Cardiac muscle cell (in vitro differentiated cells and primary cell): ENCODE results near the gene KCNK7. TPM values are rescaled to one million over a fixed set of nuclear protein-coding genes. Genes with fewer than 3 reads are reported as not detected.
A peak's percentile ranks its signal among the peaks of the same experiment; 100 is the strongest.

Experiments used
- DNase-seq, 2 donors: peaks; one replicate each; pipeline versions ENCODE4 v3.0.0 to v3.0.0-alpha.2; 2010 to 2017; ENCODE audit warnings: low read depth in 1 of 2, low spot score in 1 of 2
- H3K27ac ChIP-seq: fragments of 200-600 bp; sonication (generic); 2 replicates; pipeline ENCODE4 v1.5.1; 2016
- H3K27me3 ChIP-seq: fragments of 200-600 bp; sonication (generic); 2 replicates; pipeline ENCODE4 v1.6.0; 2016; ENCODE audit warnings: control low read depth
- H3K36me3 ChIP-seq: fragments of 200-600 bp; sonication (generic); 2 replicates; pipeline ENCODE4 v1.5.1; 2016; ENCODE audit warnings: control low read depth
- H3K4me1 ChIP-seq: fragments of 200-600 bp; sonication (generic); 2 replicates; pipeline ENCODE4 v1.8.1; 2017; ENCODE audit warnings: low read depth, mild to moderate bottlenecking, mixed run types
- H3K4me3 ChIP-seq: fragments of 200-600 bp; sonication (generic); 2 replicates; pipeline ENCODE4 v1.5.1; 2016; ENCODE audit warnings: mild to moderate bottlenecking
- H3K9me3 ChIP-seq: fragments of 200-600 bp; sonication (generic); 2 replicates; pipeline ENCODE4 v1.5.1; 2017; ENCODE audit warnings: low read depth, mild to moderate bottlenecking, control low read depth
- polyA plus RNA-seq: library from polyadenylated mRNA; unstranded; fragments of >200 nt; fragmentation: Nextera tagmentation; extraction: Ambion mirVana; gene quantifications from 2 replicates; pipeline ENCODE4 v1.2.1, GENCODE V29; 2016
- total RNA-seq: library from RNA; depleted of rRNA; stranded (reverse); fragments of >200 nt; gene quantifications from 2 replicates; pipeline ENCODE4 v1.2.3, GENCODE V29; 2016
- TF ChIP-seq, protein P1 (sequence below): IDR thresholded peaks from 2 replicates; pipeline ENCODE4 v1.5.1; 2012; ENCODE audit warnings: low read depth, mild to moderate bottlenecking, low read length

The KCNK7 gene
- total and polyA plus RNA-seq, 2 experiments from 2014 or later = not detected

DNA sequence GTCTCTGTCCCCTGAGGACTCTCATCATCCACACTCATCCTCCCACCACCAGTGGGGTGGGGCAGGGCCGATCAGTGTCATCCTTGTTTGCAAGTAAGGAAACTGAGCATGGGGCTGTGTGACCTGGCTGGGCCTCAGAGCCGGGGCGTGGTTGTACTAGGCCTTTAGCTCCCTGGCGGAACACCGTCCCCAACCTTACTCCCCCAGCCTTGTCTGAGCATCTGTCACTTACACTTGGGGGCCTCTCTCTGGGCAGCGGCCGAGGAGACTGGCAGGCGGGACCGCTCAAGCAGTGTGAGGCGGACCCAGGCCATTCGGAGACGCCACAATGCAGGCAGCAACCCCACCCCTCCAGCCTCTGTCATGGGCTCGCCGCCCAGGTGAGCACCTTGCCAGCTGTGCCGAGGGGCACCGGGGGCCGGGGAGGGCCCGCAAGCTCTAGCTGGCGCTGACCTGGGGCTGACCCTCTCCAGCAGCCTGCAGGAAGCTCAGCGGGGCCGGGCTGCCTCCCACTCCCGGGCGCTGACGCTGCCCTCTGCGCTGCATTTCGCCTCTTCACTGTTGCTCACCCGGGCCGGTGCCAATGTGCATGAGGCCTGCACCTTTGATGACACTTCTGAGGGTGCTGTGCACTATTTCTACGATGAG, 23.8 kb upstream of the KCNK7 start:
- peaks cover 6% of the 10 kb centered on the region for H3K4me1 ChIP-seq
- TF ChIP-seq, protein P1, sequence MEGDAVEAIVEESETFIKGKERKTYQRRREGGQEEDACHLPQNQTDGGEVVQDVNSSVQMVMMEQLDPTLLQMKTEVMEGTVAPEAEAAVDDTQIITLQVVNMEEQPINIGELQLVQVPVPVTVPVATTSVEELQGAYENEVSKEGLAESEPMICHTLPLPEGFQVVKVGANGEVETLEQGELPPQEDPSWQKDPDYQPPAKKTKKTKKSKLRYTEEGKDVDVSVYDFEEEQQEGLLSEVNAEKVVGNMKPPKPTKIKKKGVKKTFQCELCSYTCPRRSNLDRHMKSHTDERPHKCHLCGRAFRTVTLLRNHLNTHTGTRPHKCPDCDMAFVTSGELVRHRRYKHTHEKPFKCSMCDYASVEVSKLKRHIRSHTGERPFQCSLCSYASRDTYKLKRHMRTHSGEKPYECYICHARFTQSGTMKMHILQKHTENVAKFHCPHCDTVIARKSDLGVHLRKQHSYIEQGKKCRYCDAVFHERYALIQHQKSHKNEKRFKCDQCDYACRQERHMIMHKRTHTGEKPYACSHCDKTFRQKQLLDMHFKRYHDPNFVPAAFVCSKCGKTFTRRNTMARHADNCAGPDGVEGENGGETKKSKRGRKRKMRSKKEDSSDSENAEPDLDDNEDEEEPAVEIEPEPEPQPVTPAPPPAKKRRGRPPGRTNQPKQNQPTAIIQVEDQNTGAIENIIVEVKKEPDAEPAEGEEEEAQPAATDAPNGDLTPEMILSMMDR = no peak
- H3K4me3 ChIP-seq = no peak overlapping the region
- no peaks in the 10 kb centered on the region for H3K9me3 ChIP-seq
- H3K27me3 ChIP-seq = no peaks in the 10 kb centered on the region
- peaks cover 19% of the 10 kb centered on the region for H3K36me3 ChIP-seq
- no peak for DNase-seq
- no peak overlapping the region for H3K27ac ChIP-seq

GRCh38 chr11:65618763-65619162, 23.2 kb upstream of the KCNK7 start:
- peaks cover 13% of the 10 kb centered on the region for H3K36me3 ChIP-seq
- TF ChIP-seq, protein P1 = no peak

DNA sequence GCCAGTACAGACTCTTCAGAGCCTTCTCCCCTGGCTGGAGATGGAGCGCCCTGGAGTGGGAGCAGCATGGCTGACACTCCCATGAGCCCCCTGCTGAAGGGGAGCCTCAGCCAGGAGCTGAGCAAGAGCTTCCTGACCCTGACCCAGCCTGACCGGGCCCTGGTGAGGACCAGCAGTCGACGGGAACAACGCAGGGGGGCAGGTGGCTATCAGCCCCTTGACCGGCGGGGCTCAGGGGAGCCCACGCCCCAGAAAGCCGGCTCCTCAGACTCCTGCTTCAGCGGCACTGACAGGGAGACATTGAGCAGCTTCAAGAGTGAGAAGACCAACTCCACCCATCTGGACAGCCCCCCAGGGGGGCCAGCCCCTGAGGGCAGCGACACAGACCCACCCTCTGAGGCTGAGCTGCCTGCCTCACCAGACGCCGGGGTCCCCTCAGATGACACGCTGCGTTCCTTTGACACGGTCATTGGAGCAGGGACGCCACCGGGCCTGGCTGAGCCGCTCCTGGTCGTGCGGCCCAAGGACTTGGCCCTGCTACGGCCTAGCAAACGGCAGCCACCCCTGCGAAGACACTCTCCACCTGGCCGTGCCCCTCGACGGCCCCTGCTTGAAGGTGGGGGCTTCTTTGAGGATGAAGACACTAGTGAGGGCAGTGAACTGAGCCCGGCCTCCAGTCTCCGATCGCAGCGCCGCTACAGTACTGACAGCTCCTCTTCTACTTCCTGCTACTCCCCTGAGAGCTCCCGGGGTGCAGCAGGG, 22.6 kb upstream of the KCNK7 start:
- no peaks in the 10 kb centered on the region for H3K27me3 ChIP-seq
- H3K9me3 ChIP-seq = no peaks in the 10 kb centered on the region
- H3K4me3 ChIP-seq = no peak overlapping the region
- H3K36me3 ChIP-seq = peaks cover 11% of the 10 kb centered on the region
- DNase-seq = no peak
- TF ChIP-seq, protein P1 = no peak
- peaks cover 11% of the 10 kb centered on the region for H3K4me1 ChIP-seq
- H3K27ac ChIP-seq = no peak overlapping the region

More at GRCh38 chr11:65618763-65619162, 23.2 kb upstream of the KCNK7 start:
- no peak overlapping the region for H3K4me3 ChIP-seq
- no peaks in the 10 kb centered on the region for H3K9me3 ChIP-seq
- H3K4me1 ChIP-seq = peaks cover 6% of the 10 kb centered on the region
- DNase-seq = no peak
- no peak overlapping the region for H3K27ac ChIP-seq
- no peaks in the 10 kb centered on the region for H3K27me3 ChIP-seq

- no peak for DNase-seq
- Histone ChIP-seq H3K4me3 (peak overlapping the region; percentile 51), H3K4me1 (peaks cover 12% of the 10 kb centered on the region), H3K36me3 (peaks cover 11% of the 10 kb centered on the region), H3K27ac (peak overlapping the region; percentile 65), H3K9me3 (no peaks in the 10 kb centered on the region), H3K27me3 (no peaks in the 10 kb centered on the region)
- TF ChIP-seq, protein P1 = no peak
These were observed 21.7 kb upstream of the KCNK7 start for GRCh38 chr11:65617136-65617850.

DNA sequence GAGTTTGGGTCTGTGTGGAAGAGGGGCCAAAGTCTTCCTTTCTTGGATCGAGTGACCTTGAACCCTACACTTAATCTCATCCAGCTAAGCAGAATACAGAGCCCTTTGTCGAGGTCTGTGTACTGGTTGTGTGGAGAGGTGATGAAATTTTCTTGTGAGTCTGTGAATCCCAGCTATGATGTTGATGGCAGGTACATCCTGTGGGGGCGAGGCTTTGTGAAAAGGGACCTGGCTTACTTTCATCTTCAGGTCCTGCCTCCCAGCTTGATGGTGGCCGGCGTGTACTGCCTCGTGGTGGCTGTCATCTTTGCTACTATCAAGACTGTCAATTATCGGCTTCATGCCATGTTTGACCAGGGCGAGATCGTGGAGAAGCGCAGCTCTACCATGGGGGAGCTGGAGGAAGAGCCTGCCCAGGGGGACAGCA, 21.0 kb upstream of the KCNK7 start:
- H3K4me1 ChIP-seq = peaks cover 12% of the 10 kb centered on the region
- peak overlapping the region; percentile 65 for H3K27ac ChIP-seq
- no peak for DNase-seq
- H3K27me3 ChIP-seq = no peaks in the 10 kb centered on the region
- no peaks in the 10 kb centered on the region for H3K9me3 ChIP-seq
- peak overlapping the region; percentile 51 for H3K4me3 ChIP-seq
- TF ChIP-seq, protein P1 = no peak
- peaks cover 11% of the 10 kb centered on the region for H3K36me3 ChIP-seq
